Lower leg skin (tissue), 3 donors: ENCODE measurements around the gene CSRP1.

Experiments
- POLR2A ChIP-seq, 2 donors: fragments of 450-650 bp; IDR thresholded peaks; one replicate each; pipeline ENCODE4 v1.6.1; 2016 to 2017; ENCODE audit warnings: antibody characterized with exemption in 2 of 2, mild to moderate bottlenecking in 1 of 2, moderate library complexity in 1 of 2
- TF ChIP-seq, protein P1 (sequence below), 3 donors: fragments of 450-650 bp; IDR thresholded peaks; one replicate each; pipeline ENCODE4 v1.5.1; 2016; ENCODE audit warnings: antibody characterized with exemption in 3 of 3, mild to moderate bottlenecking in 3 of 3, moderate library complexity in 2 of 3

DNA sequence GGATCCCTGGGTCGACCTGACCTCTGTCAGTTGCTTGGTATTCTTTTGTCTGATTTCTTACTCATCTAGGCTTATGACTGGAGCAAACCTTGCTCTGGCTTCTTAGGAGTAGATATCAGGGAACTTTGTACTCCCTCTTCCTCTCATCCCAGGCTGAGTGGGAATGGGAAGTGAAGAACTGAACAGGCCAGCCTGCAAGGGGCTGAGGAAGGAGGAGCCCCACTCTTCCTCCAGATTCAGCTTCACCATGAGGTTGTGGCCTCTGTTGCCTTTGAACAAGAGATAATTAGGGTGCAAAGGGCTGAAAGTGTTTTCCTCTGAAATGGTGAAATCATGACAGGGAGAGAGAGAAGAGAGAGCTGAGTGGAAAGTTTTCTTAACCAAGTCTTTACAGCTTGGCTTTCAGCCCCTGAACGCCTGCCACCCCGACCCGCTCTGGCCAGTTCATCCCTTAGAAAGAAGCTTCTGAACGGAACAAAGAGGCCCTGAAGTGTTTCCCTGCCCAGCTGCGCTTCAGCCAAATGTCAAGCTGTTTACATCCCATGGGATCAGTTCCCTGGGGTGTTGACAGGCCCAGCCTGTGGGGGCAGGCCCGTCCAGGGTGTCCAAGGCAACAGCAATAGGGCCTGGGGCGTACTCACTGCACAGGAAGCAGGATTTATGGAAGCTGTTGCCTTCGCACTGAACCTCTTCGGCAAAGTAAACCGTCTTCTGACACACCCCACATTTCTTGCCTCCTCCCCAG, 11.2 kb downstream of the CSRP1 start:
- TF ChIP-seq POLR2A (IDR thresholded peaks at IDR 0.05) = no peak
- TF ChIP-seq, protein P1, sequence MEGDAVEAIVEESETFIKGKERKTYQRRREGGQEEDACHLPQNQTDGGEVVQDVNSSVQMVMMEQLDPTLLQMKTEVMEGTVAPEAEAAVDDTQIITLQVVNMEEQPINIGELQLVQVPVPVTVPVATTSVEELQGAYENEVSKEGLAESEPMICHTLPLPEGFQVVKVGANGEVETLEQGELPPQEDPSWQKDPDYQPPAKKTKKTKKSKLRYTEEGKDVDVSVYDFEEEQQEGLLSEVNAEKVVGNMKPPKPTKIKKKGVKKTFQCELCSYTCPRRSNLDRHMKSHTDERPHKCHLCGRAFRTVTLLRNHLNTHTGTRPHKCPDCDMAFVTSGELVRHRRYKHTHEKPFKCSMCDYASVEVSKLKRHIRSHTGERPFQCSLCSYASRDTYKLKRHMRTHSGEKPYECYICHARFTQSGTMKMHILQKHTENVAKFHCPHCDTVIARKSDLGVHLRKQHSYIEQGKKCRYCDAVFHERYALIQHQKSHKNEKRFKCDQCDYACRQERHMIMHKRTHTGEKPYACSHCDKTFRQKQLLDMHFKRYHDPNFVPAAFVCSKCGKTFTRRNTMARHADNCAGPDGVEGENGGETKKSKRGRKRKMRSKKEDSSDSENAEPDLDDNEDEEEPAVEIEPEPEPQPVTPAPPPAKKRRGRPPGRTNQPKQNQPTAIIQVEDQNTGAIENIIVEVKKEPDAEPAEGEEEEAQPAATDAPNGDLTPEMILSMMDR (IDR thresholded peaks at IDR 0.05) = no peak
